PC-3 (cell line): ENCODE results near the gene PAPOLA.

Experiments
- CTCF ChIP-seq: fragments of 300-600 bp; sonication (generic); conservative IDR thresholded peaks from 2 replicates; pipeline ENCODE4 v1.5.1; 2017; ENCODE audit warnings: antibody characterized with exemption, low read depth, mild to moderate bottlenecking, low read length
- EZH2 ChIP-seq: fragments of 300-600 bp; sonication (generic); IDR thresholded peaks from one replicate; pipeline ENCODE4 v1.6.1; 2017; ENCODE audit warnings: antibody characterized with exemption, mild to moderate bottlenecking, low read length; ENCODE audit not compliant: unreplicated experiment

- TF ChIP-seq CTCF (no peak), EZH2 (no peak)
These were observed 15.5 kb upstream of the PAPOLA start for GRCh38 chr14:96486705-96487104.
